ENCODE data around the gene KAT6B.
A peak's percentile ranks its signal among the peaks of the same experiment; 100 is the strongest.
"Not testable (repeated sequence)": the region's sequence is repeated elsewhere in the genome, so short reads cannot be mapped to it uniquely, and the experiment has no call there.

KAT6B gene

GRCh38 chr10:75037171-75038153, 211.1 kb downstream of the KAT6B start:
- no peak for DNase-seq (ENCODE audit: low read depth)

GRCh38 chr10:75038335-75038734, 211.9 kb downstream of the KAT6B start:
- no peak for DNase-seq (ENCODE audit: low read depth)

- no peak for DNase-seq (ENCODE audit: low read depth)
Observed at GRCh38 chr10:75040576-75040975, 214.2 kb downstream of the KAT6B start.

- no peak for DNase-seq (ENCODE audit: low read depth)
Observed at GRCh38 chr10:75042292-75042974, 216.0 kb downstream of the KAT6B start.

- peak; percentile 34 for DNase-seq (ENCODE audit: low read depth)
Observed at GRCh38 chr10:75043256-75044131, 217.1 kb downstream of the KAT6B start.

DNA sequence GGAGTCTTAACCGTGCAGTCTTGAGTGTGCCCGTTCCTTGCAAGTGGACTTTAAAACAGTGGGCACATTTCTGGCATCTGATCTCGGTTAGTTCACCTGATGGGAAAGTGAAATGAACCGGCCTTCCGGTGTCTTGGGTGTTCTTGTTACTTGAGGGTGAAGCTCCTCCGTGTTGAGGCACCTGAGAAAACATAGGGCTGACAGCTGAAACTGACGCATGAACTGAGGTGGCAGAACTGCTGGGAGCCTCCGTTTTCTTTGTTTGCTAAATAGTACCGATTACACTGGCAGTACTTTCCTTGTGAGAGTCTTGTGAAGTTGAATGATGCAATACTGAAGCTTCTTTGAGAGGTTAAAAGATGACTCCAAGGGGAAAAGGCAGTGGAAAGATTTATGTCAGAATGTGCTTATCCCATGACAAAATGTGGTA, 222.3 kb downstream of the KAT6B start:
- DNase-seq (ENCODE audit: low read depth) = no peak

GRCh38 chr10:75049316-75050148, 223.1 kb downstream of the KAT6B start:
- DNase-seq (ENCODE audit: low read depth) = no peak

DNA sequence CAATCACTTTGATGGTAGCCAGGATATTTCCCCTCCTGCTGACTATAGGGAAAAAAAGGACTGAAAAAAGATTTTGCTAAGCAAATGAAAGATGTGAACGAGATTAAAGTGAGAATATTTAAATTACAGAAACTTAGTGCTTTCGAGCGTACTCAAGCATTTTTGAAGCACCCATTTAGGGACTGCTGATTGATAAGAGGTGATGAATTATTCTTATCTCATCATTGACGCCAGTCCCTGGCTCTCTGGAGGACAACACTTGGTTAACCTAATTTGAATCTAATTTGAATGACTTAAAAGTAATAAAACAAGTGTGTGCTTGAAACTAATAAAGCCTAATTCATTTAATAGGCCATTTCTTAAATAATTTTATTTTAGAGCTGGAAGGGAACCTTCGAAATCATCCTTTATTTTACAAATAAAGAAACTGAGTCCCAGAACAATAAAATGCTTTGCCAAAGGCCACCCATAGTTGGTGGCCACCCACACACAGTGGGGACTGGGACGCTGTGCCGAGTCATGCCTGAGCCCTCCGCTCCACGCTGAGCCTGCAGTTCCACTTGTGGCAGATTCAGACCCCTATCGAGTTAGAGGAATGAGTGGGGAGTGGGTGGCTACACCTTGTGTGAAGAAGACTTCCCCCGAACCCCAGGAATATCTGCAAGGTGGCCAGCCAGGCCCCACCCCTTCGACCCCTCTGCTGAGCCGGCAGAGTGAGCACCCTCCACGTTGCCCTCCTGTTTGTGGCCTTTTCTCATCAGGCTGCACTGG, 223.9 kb downstream of the KAT6B start:
- DNase-seq (ENCODE audit: low read depth) = no peak

DNA sequence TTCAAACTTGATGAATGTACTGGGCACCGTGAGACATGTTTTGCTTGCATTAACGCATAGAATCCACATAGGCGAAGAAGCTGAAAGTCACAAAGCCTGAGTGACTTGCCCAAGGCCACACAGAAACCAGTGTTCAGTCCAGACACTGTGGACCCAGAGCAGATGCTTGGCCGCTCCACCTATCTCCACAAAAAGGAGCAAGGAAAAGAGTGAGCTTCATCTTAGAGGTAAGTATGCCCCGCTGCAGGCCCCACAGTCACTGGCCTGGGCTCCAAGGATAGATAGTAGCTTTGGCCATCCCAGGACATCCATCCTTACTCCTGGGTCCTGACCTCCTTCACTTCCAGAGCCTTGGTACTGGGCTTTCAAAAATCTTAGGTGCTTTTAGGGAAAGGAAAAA, 224.9 kb downstream of the KAT6B start:
- no peak for DNase-seq (ENCODE audit: low read depth)

- not testable (repeated sequence) for DNase-seq (ENCODE audit: low read depth)
Observed at GRCh38 chr10:75055896-75056406, 229.6 kb downstream of the KAT6B start.

- DNase-seq (ENCODE audit: low read depth) = no peak
Observed at GRCh38 chr10:75057680-75058079, 231.3 kb downstream of the KAT6B start.

DNA sequence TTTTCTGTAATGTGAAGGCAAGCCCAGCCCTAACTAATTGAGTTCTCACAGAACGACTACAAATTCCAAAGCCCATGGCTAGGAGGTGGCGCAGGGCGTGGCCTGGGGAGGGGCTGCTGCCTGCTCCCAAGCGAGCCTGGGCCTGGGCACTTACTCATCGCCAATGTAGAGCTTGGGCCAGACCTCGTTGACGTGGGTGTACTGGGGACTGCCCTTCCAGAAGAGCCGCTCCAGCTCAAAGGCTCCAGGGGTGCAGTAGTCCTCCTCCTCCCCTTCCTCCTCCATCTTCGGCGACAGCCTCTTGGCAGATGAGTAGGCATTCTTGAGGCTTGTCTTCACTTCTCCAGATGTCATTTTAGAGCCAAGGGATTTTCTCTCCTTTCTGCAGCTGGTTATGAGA, 231.8 kb downstream of the KAT6B start:
- no peak for DNase-seq (ENCODE audit: low read depth)

DNA sequence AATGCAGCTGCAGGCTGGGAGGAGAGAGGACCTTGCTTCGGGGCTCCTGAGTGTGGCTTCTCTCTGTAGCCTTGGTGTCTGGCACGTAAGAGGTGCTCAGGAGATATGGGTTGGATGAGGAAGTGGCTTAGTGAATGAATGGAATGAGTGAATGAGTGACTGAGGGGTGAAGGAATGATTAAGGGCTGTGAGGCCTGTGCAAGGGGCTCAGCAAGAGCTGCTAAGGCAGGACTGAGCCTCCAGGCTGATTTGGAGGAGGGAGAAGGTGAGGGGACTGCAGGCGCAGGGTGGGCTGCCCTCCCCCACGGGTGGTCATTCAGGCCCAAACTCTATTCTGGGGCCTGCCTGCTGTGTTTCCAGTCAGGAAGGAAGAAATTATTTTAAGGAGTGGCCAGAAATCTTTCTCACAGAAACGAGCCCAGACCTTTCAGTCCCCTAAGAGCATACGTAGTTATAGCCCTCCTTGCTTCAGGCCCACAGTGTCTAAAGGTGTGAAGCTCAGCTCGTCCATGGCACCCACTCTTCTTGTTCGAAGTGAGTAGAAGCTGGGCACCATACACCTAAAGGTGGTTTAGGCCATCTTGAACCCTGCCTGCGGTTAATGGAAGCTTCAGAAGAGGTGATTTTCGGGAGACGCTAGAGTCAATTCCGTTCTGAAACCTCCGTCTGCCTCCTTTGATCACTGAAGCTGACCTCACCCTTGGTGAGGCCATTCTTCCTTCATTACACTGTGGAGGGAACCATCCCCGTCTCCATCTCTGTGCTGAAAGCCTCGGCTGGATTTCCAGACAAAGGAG, 235.5 kb downstream of the KAT6B start:
- DNase-seq (ENCODE audit: low read depth) = no peak

GRCh38 chr10:75062506-75063299, 236.3 kb downstream of the KAT6B start:
- DNase-seq (ENCODE audit: low read depth) = no peak

DNA sequence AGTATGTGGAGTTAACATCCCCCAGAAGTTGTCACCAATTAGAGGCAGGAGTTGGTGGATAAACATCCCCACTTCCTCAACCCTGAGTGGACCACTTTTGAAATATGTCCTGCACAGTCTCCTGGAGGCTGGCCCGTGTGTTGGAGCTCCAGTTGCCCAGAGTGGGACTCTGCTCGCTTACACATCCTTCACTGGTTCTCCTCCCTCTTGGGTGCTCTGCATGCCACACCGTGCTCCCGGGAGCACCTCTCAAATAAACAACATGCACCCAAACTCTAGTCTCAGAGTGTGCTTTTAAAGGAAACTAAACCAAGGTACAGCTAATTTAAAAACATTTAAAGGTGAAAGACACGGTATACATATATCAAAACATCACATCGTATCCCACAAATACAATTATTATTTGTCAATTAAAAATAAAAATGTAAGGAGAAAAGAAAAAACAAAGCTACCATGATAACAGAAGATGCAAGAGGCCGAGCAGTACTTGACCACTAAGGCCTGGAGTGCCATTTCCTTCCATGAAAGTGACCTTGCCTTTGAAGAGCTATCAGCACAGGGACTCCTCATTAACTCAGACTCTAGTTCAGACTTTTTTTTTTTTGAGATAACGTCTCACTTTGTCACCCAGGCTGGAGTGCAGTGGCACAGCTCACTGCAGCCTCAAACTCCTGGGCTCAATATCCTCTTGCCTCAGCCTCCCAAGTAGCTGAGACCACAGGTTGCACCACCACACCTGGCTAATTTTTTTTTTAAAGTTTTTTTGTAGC, 237.2 kb downstream of the KAT6B start:
- no peak for DNase-seq (ENCODE audit: low read depth)

DNA sequence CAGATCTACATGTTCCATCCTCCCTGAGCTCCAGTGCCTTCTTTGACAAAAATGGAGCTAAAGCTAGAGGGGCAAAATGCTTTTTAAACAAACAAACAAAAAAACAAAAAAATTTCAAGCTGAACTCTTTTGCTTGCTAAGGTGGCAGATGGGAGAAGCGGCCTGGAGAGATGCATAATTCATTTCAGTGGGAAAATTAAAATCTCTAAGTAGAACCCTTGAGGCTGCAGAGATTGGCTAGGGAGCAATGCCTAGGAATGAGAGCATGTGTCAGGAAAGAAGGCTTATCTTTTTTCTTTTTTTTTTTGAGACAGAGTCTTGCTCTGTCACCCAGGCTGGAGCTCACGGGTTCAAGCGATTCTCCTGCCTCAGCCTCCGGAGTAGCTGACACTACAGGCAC, 238.7 kb downstream of the KAT6B start:
- DNase-seq (ENCODE audit: low read depth) = no peak

- DNase-seq (ENCODE audit: low read depth) = no peak
Observed at GRCh38 chr10:75066271-75066670, 239.9 kb downstream of the KAT6B start.

- DNase-seq (ENCODE audit: low read depth) = no peak
Observed at GRCh38 chr10:75067272-75067671, 240.9 kb downstream of the KAT6B start.

Data from T follicular helper cell (primary cell).